GM18507 (cell line): Measurements from ENCODE around the gene MMP24.

ENCODE experiments used
- DNase-seq: peaks from one replicate; pipeline ENCODE4 v3.0.0; 2011; ENCODE audit warnings: low read depth; ENCODE audit not compliant: insufficient read length; ENCODE audit errors: extremely low spot score
- FAIRE-seq: peaks from 2 replicates; lab custom pipeline; 2011; peaks lifted over from hg19 to GRCh38; lab: Jason Lieb, UNC

Gene MMP24

DNA sequence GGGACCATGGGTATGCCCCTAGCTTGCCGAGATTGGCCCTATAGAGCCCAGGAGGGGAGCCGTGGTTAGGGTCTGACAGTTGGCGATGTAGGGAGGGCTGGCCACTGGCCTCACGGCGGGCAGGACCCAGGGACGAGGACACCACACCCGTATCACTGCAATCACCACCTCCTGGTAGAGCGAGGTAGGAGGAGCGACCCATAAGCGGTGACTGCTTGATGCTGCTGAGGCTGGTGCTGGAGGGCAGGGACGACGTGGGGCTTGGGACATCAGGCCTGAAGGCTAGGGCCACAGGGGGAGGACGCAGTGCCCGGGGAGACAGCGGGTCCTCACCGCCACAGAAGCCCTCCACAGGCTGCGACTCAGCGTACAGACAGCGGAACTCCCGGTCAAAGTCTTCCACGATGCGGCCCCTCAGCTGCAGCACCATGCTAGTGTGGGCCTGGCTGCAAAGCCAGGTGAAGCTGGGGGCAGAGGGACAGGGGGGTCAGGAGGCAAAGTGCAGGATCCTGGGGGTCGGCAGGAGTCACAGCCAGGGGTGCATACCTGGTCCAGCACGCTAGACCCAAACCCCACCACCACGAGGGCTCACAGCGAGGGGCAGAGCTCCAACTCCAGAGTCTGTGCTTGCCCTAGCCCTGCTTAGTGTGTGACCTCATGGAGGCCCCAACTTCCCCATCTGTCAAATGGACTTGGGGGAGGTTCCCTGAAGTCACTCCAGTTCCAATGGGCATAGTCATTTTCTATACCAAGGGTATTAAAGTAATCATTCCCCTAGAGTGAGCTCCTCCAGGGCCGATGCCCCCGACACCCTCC is 61.2 kb downstream of the MMP24 start:
- no peak for DNase-seq
- no peak for FAIRE-seq

DNA sequence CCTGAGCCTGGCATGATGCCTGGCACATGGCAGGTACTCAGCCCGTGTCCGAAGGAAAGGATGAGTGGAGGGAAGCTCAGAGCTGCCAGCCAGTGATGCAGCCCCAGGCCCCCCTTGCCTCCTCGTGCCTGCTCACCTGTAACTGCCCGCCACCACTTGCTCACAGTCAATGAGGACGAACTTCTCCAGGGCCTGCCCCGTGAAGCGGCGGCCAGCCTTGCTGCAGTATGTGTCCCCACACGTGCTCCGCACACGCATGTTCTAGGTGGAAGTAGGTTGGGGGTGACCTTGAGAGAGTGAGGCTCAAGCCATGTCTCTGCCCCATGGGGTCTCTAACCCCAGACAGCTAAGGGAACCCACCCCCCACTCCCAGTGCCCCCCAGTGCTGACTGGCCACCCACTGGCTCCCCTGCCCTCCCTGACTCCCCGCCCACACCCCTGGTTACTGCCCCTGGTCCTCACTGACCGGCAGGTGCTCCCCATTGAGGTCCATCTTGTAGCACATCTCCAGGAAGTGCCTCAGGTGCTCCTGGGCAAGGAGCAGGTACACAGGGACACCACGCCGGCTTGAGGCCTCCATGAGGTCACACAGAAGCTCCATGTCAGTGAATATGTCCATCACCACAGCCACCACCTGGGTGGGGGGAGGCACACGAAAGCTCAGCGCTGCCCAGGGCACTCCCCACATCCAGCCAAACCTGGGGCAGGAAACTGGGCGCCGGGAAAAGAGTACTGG is 62.0 kb downstream of the MMP24 start:
- DNase-seq (no peak), FAIRE-seq (no peak)

DNA sequence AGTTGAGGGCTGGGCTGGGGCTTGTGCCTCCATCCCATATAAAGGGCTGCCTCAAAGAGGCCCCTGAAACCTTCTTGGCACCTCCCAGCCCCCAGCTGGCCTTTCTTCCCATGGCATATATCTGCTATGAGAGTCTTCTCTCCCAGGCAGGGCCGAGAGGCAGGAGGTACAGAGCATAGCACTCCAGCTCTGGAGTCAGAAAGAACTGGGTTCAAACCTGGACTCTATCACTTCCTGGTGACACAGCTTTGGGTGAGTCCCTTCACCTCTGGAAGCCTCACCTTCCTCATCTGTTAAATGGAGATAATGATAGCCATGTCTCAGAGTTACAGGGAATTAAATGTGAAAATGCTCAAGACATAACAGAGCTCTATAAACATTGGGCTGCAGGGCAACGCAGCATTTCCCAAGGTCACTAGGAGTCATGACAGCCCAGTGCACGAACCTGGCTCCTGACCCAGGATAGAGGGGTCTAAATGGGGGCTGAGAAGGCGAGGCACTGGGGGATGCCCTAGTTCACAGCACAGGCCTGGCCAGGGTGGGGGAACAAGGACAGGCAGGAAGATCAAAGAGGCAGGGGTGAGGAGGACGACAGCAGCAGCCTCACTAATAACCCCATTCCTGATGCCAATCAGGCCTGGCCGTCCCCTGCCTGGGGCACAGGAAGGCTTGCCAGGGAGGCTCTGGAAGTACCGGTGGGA is 63.8 kb downstream of the MMP24 start:
- FAIRE-seq (no peak), DNase-seq (no peak)

DNA sequence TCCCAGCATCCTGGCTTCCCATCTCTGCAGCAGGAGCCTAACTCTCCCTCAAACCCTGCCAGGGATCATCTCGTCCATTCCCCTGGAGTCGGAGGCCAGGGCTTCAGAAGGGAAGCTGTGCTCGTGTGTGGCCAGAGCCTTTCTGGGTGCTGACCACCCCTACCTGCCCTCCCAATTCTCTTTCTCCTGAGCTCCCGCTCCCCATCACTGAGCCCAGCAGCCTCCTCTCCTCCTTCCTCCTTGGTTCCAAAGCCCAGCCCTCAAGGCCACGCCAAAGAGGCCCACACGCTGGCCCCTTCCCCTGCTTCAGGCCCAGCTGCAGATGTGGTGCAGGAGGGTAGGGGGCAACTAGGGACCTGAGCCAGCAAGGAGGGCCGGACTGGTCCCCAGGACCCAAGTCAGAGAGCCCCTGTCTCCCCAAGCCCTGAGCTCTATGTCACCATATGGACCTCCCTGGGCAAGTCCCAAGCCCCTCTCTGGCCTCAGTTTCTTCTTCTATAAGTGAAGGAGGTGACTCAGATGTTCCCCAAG is 64.5 kb downstream of the MMP24 start:
- FAIRE-seq = no peak
- DNase-seq = no peak

DNA sequence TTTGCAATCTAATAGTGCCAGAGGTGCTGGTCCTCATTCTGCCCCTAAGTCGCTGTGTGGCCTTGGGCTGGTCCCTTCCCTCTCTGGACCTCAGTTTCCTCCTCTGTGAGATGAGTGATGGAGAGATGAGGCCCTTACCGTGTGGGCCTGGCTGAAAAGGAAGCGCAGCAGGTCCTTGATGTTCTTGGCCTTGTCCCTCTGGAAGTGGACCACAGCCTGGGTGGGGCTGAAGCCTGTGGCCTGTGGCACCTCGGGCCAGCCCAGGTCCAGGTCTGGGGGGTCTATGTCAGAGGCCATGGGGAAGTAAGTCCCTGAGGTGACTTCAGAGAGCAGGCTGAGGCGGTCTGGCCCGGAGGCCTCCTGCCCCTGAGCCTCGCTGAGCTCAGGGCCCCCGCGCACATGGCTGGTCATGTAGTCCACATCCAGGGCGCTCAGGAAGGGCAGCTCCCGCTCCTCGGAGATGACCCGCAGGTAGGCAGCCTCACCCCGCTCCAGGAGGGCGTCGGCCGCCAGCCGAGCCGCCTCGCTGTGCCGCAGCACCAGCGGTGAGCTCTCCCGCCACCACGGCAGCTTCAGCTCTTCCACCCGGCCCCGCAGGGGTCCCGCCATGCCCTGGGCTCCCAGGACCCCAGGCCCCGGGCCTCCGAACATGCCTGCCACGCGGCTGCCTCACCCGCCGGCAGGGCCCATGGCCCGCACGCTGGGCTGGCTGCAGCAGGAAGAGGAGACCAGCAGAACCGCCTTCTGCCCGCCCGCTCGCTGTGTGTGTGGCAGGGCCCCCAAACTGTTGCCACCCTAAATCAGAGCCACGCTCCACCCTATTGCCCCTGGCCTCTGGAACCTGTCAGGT is 65.4 kb downstream of the MMP24 start, which contains the start of gene FAM83C:
TSS of gene FAM83C (minus strand) at position 772 of the 850 bp plus-strand sequence. CDS start at position 651, 121 bp downstream.
- DNase-seq (no peak), FAIRE-seq (no peak)

DNA sequence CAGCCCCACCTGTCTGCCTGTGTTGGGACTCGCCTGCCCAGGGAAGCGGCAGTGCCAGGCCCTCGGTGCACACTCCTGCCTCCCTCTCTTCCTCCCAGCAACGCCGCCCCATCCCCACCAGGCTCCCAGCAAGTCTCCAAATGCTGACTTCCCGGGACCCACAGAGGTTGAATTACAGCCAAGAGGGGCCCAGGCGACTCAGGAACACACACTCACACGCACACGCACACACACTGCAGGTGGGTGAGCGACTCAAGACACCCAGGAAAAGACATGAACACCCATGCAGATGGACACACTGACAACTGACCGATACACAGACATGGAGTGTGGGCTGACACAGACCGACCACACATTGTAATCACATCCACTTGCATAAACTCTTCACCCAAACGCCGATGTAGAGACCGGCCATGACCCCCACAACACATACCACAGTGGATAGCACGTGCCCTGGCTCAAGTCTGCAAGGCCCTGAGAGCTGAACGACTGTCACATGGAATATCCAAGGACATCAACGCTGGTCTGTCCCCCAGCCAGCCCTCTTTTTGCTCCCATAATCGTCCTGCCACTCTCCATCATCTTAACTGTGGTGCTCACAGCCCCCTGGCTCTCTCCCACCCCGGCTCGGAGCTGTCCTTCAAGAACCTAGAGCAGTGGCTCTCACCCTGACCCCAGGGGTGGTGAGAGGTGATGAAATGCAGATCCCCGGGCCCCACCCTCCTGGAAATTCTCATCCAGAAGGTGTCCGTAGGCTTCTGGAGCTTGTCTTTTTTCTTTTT is 66.2 kb downstream of the MMP24 start:
- FAIRE-seq (no peak), DNase-seq (no peak)

DNA sequence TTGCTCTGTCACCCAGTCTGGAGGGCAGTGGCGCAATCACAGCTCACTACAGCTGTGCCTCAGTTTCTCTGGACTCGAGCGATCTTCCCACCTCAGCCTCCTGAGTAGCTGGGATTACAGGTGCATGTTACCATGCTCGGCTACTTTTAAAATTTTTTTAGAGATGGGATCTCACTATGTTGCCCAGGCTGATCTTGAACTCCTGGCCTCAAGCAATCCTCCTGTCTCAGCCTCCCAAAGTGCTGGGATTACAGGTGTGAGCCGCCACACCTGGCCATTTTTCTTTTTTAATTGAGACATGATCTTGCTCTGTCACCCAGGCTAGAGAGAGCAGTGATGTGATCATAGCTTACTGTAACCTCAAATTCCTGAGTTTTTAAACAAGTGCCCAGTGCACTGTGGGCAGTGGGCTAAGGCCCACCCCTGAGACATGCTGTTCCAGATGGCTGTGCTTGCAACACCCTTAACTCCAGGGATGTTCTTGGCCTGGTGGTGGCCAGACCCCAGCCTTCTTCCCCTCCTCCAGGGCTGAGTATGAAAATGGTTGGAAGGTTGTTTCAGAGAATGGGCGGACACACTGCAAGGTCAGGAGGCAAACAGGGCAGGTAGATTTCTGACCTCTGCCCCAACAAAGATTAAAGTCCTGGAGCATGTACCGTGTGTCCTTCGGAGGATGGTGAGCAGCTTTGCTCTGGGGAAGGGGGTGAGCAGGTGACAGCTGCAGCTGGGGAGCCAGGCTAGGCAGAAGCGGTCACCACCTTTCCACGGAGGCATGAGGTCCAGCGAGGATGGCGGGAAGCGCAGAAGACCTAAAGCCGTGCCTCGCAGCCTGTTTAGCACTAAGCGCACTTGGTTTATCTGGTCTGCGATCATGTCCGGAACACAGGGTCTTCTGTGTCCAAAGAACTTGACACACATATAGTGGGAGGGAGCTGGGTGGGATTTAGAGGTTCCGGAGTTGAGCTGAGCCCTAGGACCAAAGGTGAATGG is 67.1 kb downstream of the MMP24 start:
- no peak for DNase-seq
- no peak for FAIRE-seq

DNA sequence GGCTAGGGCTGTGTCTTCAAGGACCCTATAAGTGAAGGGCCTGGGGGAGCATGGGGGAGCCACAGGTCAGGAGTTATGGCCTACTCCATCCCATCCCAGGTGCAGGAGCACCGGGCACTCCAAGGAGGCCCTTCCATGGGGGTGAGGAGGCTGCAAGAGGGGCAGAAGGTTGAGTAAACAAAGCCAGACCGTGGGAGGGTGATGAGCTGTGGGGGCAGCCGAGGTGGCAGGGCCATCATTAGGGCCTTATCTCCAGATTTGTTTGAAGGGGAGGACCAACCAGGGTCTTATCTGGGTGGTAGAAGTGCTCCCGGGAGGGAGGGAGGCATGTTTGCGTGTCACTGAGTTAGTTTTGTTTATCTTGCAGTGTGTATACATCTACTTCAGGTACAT is 67.8 kb downstream of the MMP24 start:
- FAIRE-seq = no peak
- no peak for DNase-seq

DNA sequence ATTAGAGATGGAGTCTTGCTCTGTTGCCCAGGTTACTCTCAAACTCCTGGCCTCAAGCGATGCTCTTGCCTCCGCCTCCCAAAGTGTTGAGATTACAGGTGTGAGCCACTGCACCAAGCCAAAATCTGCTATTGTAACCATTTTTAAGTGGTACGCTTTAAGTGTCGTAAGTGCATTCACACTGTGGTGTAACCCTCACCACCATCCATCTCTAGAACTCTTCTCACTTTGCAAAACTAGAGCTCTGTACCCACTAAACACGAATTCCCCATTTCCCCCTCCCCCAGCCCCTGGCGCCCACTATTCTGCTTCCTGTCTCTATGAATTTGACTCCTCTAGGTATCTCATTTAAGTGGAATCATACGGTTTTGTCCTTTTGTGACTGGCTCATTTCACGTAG is 68.6 kb downstream of the MMP24 start:
- FAIRE-seq (no peak), DNase-seq (no peak)

DNA sequence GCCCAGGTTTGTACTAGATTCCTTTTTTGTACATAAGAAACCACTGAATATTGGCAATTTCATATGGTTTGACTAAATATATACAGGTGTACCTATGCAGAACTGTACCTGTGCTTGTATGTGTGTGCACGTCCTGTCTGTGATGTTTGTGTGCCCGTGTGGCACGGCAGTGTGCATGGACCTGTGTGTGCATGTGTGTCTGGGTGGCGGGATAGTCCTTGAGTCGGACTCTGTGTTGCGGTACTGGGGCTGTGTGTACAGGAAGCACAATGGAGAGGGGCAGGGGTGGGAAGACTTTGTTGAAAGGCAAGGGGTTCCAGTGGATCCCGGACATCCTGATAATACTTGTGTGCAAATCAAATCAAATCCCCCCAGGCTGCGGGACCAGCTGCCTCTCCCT is 69.2 kb downstream of the MMP24 start:
- DNase-seq = no peak
- FAIRE-seq = no peak

DNA sequence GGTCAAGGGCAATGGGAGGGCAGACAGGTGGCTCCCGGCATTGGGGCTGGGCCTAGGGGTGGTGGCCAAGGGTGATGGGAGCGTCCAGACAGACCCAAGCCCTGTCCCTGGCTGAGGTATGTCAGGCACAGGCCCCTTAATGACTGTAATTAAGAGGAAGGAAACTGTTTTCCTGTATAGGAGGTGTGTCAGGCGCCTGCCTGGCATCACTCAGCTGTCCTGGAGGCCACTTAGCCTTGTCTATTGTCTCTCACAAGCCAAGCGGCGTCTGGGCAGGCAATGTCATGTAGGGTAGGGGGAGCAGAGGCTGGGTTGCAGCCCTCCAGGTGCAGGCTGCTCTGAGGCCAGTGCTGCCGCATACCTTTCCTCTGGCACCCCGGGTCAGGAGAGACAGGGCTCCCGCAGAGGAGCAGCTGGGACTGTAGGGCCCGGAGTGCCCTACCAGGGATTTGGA is 69.6 kb downstream of the MMP24 start:
- no peak for FAIRE-seq
- DNase-seq = no peak

DNA sequence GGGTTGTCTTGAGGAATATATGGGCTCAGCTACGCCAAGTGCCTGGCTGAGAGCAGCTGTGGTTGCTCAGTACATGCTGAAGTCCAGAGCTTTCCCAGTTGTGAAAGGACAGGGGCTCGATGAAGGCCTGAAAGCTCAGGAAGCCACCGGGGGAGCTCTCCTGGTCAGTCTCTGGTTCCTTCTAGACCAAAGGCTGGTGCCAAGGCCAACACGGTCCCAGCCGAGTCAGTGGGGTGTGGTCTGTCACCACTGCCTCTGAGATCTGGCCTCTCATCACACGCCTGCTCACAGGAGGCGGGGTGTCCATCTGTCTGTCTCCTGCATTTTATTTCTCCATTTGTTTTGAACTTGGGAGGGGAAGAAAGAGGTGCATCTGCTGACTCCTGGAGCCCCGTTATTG is 70.7 kb downstream of the MMP24 start:
- DNase-seq (no peak), FAIRE-seq (no peak)

DNA sequence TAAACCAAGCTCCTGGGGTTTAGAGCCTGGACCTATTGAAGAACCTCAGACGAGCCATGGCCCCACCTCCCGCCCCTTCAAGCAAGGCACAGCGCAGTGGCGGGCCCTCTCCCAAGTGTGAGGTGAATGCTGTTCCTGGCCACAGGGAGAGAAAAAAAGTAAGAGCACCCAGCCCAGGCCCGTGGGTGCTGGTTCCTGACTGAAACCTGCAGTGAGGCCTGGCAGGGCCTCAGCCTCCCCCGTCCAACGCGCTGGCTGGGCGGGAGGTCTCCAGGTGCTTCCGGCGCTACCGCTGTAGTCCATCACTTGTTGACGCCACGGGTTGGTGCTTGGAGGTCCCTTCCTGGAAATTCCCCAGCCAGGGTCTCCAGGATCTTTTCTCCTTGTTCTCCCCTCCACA is 71.2 kb downstream of the MMP24 start:
- no peak for DNase-seq
- no peak for FAIRE-seq

DNA sequence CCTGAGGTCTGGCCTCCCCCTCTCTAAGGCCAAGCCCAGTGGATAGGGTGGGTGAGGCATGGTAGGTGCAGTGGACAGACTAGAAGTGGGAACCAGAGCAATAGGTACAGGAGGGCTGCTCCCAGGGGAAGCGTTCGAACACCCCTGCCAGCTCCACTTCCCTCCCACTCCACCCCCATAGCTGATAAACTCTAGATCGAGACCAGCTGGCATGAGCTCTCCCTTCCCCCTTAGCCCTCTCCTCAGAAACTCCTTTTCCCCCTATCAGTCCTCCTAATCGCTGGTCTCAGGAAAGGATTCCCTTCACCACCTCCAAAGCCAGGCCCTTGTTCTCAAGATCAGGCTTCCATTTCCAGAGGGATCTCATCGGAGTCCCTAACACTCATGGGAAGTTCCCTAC is 71.8 kb downstream of the MMP24 start:
- DNase-seq (no peak), FAIRE-seq (no peak)

DNA sequence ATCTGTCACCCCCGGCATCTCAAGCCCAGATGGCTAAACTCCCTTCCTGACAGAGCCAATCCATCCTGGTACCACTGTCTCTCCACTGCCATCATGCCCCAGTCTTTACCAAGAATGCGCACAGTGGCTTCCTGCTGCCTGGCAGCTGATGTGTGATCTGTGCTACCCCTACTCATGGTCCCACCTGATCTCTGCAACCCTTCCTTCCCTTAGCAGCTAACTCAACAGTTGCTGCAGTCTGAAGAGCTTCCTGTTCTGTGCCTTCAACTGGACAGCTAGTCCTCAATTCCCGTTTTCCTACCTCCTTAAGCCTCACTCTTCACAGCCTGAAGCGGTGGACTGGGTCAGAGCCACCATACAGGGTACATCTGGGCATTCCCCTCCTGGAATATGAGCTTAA is 73.3 kb downstream of the MMP24 start:
- FAIRE-seq (no peak), DNase-seq (no peak)

DNA sequence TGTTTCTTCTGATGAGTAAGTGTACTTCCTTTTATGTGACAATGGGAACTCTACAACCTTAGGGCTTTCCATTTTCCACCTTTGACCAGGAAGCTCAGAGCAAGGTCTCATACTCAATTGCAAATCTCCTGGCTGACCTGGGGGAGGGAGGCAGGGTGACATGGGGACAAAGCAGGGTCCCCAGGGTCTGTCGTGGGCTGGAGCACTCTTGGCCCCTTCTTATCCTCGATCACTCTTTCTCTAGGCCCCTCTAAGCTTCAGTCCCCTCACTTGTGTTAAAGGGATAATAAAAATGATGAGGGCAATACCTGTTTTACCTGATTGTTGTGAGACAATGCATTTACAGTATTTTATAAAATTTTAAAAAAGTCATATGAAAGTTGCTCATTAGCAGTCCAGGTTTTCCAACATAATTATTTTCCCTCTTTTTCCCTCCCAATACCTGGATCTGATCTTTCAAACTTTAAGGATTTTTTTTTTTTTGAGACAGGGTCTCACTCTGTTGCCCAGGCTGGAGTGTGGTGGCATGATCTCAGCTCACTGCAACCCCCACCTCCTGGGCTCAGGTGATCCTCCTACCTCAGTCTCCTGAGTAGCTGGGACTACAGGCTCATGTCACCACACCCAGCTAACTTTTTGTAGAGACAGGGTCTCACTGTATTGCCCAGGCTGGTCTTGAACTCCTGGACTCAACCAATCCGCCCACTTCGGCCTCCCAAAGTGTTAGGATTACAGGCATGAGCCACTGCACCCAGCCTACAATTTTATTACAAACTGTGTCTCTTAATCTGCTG is 74.2 kb downstream of the MMP24 start:
- DNase-seq = no peak
- FAIRE-seq = no peak

DNA sequence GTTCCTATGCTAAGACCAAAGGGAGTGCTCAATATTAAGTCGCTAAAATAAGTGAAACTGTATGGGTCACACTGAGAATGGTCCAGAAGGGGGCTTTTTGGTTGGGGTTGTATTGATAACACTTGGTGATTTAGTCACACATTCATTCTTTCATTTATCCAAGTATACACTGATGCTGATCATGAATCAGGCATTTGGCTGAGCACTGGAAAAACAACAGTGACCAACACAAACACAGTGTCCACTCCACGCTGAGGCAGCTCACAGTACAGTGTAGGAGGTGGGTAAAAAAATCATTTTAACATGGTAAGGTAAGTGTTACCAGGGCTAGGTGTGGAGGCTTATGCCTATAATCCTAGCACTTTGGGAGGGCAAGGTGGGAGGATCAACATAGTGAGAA is 74.9 kb downstream of the MMP24 start:
- DNase-seq (no peak), FAIRE-seq (no peak)
